Adrenal gland (tissue), 12 donors: ENCODE data around the gene FAM89A. TPM values are rescaled to one million over a fixed set of nuclear protein-coding genes. Genes with fewer than 3 reads are reported as not detected.
"Not testable (repeated sequence)": the region's sequence is repeated elsewhere in the genome, so short reads cannot be mapped to it uniquely, and the experiment has no call there.

Experiments used
- DNase-seq, 7 donors: peaks; one replicate each; pipeline ENCODE4 v3.0.0-alpha.2; 2019 to 2020
- H3K27ac ChIP-seq, 5 donors: fragments of 200-600 bp; sonication (generic) in 4 of 5; 1 replicate in 3 of 5; 2 replicates in 2 of 5; pipeline versions ENCODE4 v1.5.1 to v1.8.0; 2016 to 2020; ENCODE audit warnings: mild to moderate bottlenecking in 1 of 5
- H3K27me3 ChIP-seq: fragments of 200-600 bp; 2 replicates; pipeline ENCODE4 v1.8.0; 2021
- H3K36me3 ChIP-seq, 2 donors: fragments of 200-600 bp; replicated peaks in 1 of 2; 1 replicate in 1 of 2; 2 replicates in 1 of 2; pipeline versions ENCODE4 v1.5.1 to v1.8.0; 2018 to 2022
- H3K4me1 ChIP-seq, 2 donors: fragments of 200-600 bp; replicated peaks in 1 of 2; 1 replicate in 1 of 2; 2 replicates in 1 of 2; pipeline versions ENCODE4 v1.5.1 to v1.8.0; 2018 to 2021
- H3K4me3 ChIP-seq, 4 donors: fragments of 200-600 bp; sonication (generic) in 3 of 4; one replicate each; pipeline ENCODE4 v1.5.1; 2016 to 2018
- H3K9me3 ChIP-seq, 3 donors: fragments of 200-600 bp; sonication (generic) in 1 of 3; replicated peaks in 1 of 3; 1 replicate in 2 of 3; 2 replicates in 1 of 3; pipeline versions ENCODE4 v1.5.1 to v1.8.0; 2016 to 2021
- CTCF ChIP-seq, 6 experiments: fragments of 450-650 bp in 4 of 6; fragments of 200-600 bp in 2 of 6; sonication (generic) in 1 of 6; IDR thresholded peaks; 1 replicate in 5 of 6; 2 replicates in 1 of 6; pipeline versions ENCODE4 v1.5.1 to v1.8.0; 2016 to 2021; ENCODE audit warnings: antibody characterized with exemption in 6 of 6, mild to moderate bottlenecking in 2 of 6, moderate library complexity in 1 of 6
- POLR2A ChIP-seq, 2 donors: fragments of 450-650 bp; IDR thresholded peaks; one replicate each; pipeline ENCODE4 v1.6.1; 2017; ENCODE audit warnings: antibody characterized with exemption in 2 of 2, mild to moderate bottlenecking in 2 of 2, moderate library complexity in 1 of 2
- WGBS, 4 donors: extraction: QIAGEN DNeasy Blood & Tissue Kit in 2 of 4; methylation state at CpG; one replicate each; pipeline versions ENCODE4 v1.1.5 to v1.1.7; 2013 to 2017; 5-methylcytosine and 5-hydroxymethylcytosine counted together
- intact Hi-C, 2 donors: fragments of 100-400 bp; cut with DNase I; formaldehyde crosslinking; loops; one replicate each; pipeline versions ENCODE4 v1.14.1 to v1.15.0; 2022 to 2023
- polyA plus RNA-seq, 3 donors: library from polyadenylated mRNA; stranded (reverse); fragments of 200-250 nt in 2 of 3; fragments of 350-450 nt in 1 of 3; fragmentation: Illumina TruSeq in 1 of 3; extraction: RNeasy Lipid Tissue Mini Kit (QIAGEN cat#74804) in 1 of 3; gene quantifications; one replicate each; pipeline ENCODE4 v1.2.3, GENCODE V29; 2013 to 2014
- total RNA-seq, 9 donors: library from RNA; depleted of rRNA in 4 of 9; stranded (reverse); fragments of >200 nt in 4 of 9; fragments of 120-200 nt in 1 of 9; fragmentation: NEBNext Ultra II Directional in 1 of 9; extraction: Animal tissue kit (Norgen Biotek cat#: 25700) in 1 of 9; gene quantifications; one replicate each; pipeline versions ENCODE4 v1.1.0 to v1.2.4, GENCODE V29; 2013 to 2023
- donor health status: healthy with polysubstance abuse.
- donor health status: Bipolar disorder and iron deficiency.
- donor health status: DM: yes; HTN: yes; CAD: no.
- donor health status: DM: no; HTN: no; CAD: no.
- donor health status: DM: no; HTN: no; CAD: no.
- donor health status: DM: yes; HTN: yes; CAD: no.

FAM89A gene
- total and polyA plus RNA-seq, 12 donors, result 11.3 to 59.4 (median 33.0) TPM

- Histone ChIP-seq H3K36me3 (no peaks in the 10 kb centered on the region), H3K27ac (no peak overlapping the region), H3K27me3 (no peaks in the 10 kb centered on the region), H3K9me3 (no peaks in the 10 kb centered on the region), H3K4me3 (no peak overlapping the region), H3K4me1 (no peaks in the 10 kb centered on the region)
- no peak for DNase-seq
- TF ChIP-seq CTCF (IDR thresholded peaks at IDR 0.05) (no peak), POLR2A (IDR thresholded peaks at IDR 0.05) (no peak)
- intact Hi-C loops, result no loop called here
- WGBS, 4 donors, result 83 to 91% (median 86%) methylated on average over 3 of the region's 3 CpGs
These were observed 26.6 kb downstream of the FAM89A start for GRCh38 chr1:231013391-231014015.

- WGBS, 4 donors, result 86 to 100% (median 97%) methylated on average over 5 of the region's 5 CpGs
- peaks cover 0 to 8% (median 0%) of the 10 kb centered on the region in 3 donors for H3K9me3 ChIP-seq
- H3K4me3 ChIP-seq, result no peak overlapping the region
- H3K27me3 ChIP-seq, result no peaks in the 10 kb centered on the region
- H3K4me1 ChIP-seq, result no peaks in the 10 kb centered on the region
- intact Hi-C loops, result no loop called here
- no peak overlapping the region for H3K27ac ChIP-seq
- TF ChIP-seq POLR2A (IDR thresholded peaks at IDR 0.05), result no peak
- no peak for TF ChIP-seq CTCF (IDR thresholded peaks at IDR 0.05)
- no peaks in the 10 kb centered on the region for H3K36me3 ChIP-seq
- DNase-seq, result no peak
These were observed 28.1 kb downstream of the FAM89A start for GRCh38 chr1:231011963-231012362.

GRCh38 chr1:231011360-231011759 is 28.7 kb downstream of the FAM89A start:
- DNase-seq, result no peak
- Histone ChIP-seq H3K27ac (no peak overlapping the region), H3K9me3 (peaks cover 0 to 9% (median 0%) of the 10 kb centered on the region in 3 donors), H3K4me3 (no peak overlapping the region), H3K4me1 (no peaks in the 10 kb centered on the region), H3K27me3 (no peaks in the 10 kb centered on the region), H3K36me3 (no peaks in the 10 kb centered on the region)
- intact Hi-C loops, result no loop called here
- TF ChIP-seq POLR2A (IDR thresholded peaks at IDR 0.05) (no peak), CTCF (IDR thresholded peaks at IDR 0.05) (no peak)
- 84 to 99% (median 90%) methylated on average over 2 of the region's 2 CpGs for WGBS, 4 donors

- H3K9me3 ChIP-seq, intact Hi-C loops, H3K4me3 ChIP-seq, H3K36me3 ChIP-seq, H3K27ac ChIP-seq, H3K27me3 ChIP-seq, DNase-seq, H3K4me1 ChIP-seq: not testable (repeated sequence)
- 43 to 66% (median 48%) methylated on average over 1 of the region's 1 CpG for WGBS, 4 donors
These were observed 32.5 kb downstream of the FAM89A start for GRCh38 chr1:231007535-231007934.

- H3K27me3 ChIP-seq, result no peaks in the 10 kb centered on the region
- intact Hi-C loops, result no loop called here
- no peak overlapping the region for H3K27ac ChIP-seq
- H3K9me3 ChIP-seq, result peaks cover 0 to 6% (median 1%) of the 10 kb centered on the region in 3 donors
- peaks cover 0 to 42% of the 10 kb centered on the region in 2 donors for H3K36me3 ChIP-seq
- no peaks in the 10 kb centered on the region for H3K4me1 ChIP-seq
- DNase-seq, result no peak
- H3K4me3 ChIP-seq, result no peak overlapping the region
- TF ChIP-seq CTCF (IDR thresholded peaks at IDR 0.05), result no peak
- no peak for TF ChIP-seq POLR2A (IDR thresholded peaks at IDR 0.05)
These were observed 38.2 kb downstream of the FAM89A start for GRCh38 chr1:231001892-231002291.
